Breast epithelium (tissue), 4 donors: Measurements from ENCODE around the gene DLK1. TPM values are rescaled to one million over a fixed set of nuclear protein-coding genes. Genes with fewer than 3 reads are reported as not detected.
A peak's percentile ranks its signal among the peaks of the same experiment; 100 is the strongest.

Source experiments
- DNase-seq, 2 donors: peaks; one replicate each; pipeline ENCODE4 v3.0.0-alpha.2; 2019; ENCODE audit warnings: low spot score in 2 of 2
- H3K27ac ChIP-seq, 2 donors: fragments of 200-600 bp; sonication (generic) in 1 of 2; one replicate each; pipeline ENCODE4 v1.5.1; 2016 to 2019; ENCODE audit warnings: mild to moderate bottlenecking in 1 of 2
- H3K27me3 ChIP-seq, 2 donors: fragments of 200-600 bp; sonication (generic) in 1 of 2; one replicate each; pipeline versions ENCODE4 v1.5.1 to v1.6.0; 2017 to 2019; ENCODE audit warnings: control low read depth in 1 of 2, mild to moderate bottlenecking in 1 of 2
- H3K36me3 ChIP-seq: fragments of 200-600 bp; one replicate; pipeline ENCODE4 v1.5.1; 2019
- H3K4me1 ChIP-seq, 2 donors: fragments of 200-600 bp; sonication (generic); one replicate each; pipeline ENCODE4 v1.5.1; 2016 to 2019; ENCODE audit warnings: control low read depth in 1 of 2
- H3K4me3 ChIP-seq, 3 donors: fragments of 200-600 bp; sonication (generic); 1 replicate in 2 of 3; 2 replicates in 1 of 3; pipeline ENCODE4 v1.5.1; 2016 to 2019; ENCODE audit warnings: mild to moderate bottlenecking in 3 of 3, moderate library complexity in 2 of 3
- H3K9me3 ChIP-seq, 2 donors: fragments of 200-600 bp; sonication (generic) in 1 of 2; one replicate each; pipeline ENCODE4 v1.5.1; 2016 to 2019; ENCODE audit warnings: control low read depth in 1 of 2
- CTCF ChIP-seq, 3 donors: fragments of 450-650 bp; IDR thresholded peaks; one replicate each; pipeline ENCODE4 v1.5.1; 2016 to 2017; ENCODE audit warnings: antibody characterized with exemption in 3 of 3, mild to moderate bottlenecking in 3 of 3, moderate library complexity in 3 of 3
- POLR2A ChIP-seq: fragments of 450-650 bp; IDR thresholded peaks from one replicate; pipeline ENCODE4 v1.6.1; 2016; ENCODE audit warnings: antibody characterized with exemption, mild to moderate bottlenecking, moderate library complexity
- POLR2AphosphoS5 ChIP-seq, 3 donors: sonication (generic); formaldehyde crosslinking; IDR thresholded peaks; one replicate each; pipeline ENCODE4 v1.6.1; 2017; ENCODE audit warnings: antibody characterized with exemption in 3 of 3
- intact Hi-C: fragments of 100-400 bp; cut with DNase I; formaldehyde crosslinking; loops from one replicate; pipeline ENCODE4 v1.15.1; 2023; ENCODE audit warnings: low total_unique reads
- total RNA-seq, 3 donors: library from RNA; depleted of rRNA; stranded (reverse); fragments of >200 nt; gene quantifications; one replicate each; pipeline ENCODE4 v1.1.0, GENCODE V29; 2016

The DLK1 gene
- total RNA-seq, 3 donors from 2014 or later: 1.2 to 5.2 TPM; not detected in 1

DNA sequence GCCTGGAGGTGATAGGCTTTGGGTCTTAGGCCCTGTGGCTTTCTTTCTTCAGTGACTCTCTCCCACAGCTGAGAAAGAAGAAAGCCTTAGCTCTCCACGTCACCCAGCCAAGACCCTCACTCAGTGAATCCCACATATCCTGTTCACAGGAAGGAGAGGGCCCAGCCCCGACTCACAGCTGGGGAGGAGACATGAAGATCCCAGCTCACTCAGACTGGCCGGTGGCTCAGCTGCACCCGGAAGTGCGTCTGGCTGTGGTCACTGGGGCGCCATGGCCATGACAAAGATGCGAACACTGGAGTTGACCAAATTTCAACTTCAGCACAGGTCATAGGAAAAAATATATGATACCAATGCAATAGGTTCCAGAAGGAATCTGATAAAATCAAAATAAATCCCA lies 14.2 kb downstream of the DLK1 start:
- peak in 1 of 2 donors; percentile 43 for DNase-seq
- TF ChIP-seq CTCF (IDR thresholded peaks at IDR 0.05) (no peak), POLR2AphosphoS5 (IDR thresholded peaks at IDR 0.05) (no peak), POLR2A (no peak)
- Histone ChIP-seq H3K4me1 (no peaks in the 10 kb centered on the region), H3K27me3 (no peaks in the 10 kb centered on the region), H3K9me3 (no peaks in the 10 kb centered on the region), H3K36me3 (no peaks in the 10 kb centered on the region), H3K27ac (no peak overlapping the region), H3K4me3 (no peak overlapping the region)
- intact Hi-C loops: no loop called here

DNA sequence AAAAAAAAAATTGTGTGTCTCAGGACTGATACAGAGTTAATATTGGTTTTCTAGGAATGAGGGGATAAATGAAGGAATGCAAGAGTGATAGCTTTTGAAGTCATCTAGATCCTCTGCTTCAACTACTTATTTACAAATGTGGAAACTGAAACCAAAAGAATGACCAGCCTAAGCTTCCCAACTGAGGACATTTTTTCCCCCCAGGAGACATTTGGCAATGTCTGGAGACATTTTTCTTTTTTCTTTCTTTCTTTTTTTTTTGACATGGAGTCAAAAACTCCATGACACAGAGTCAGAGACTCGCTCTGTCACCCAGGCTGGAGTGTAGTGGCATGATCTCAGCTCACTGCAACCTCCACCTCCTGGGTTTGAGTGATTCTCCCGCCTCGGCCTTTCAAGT lies 15.3 kb downstream of the DLK1 start:
- Histone ChIP-seq H3K27me3 (no peaks in the 10 kb centered on the region), H3K27ac (no peak overlapping the region), H3K4me3 (no peak overlapping the region), H3K36me3 (no peaks in the 10 kb centered on the region), H3K9me3 (no peaks in the 10 kb centered on the region), H3K4me1 (no peaks in the 10 kb centered on the region)
- intact Hi-C loops: no loop called here
- no peak for DNase-seq
- no peak for TF ChIP-seq POLR2AphosphoS5 (IDR thresholded peaks at IDR 0.05)
- TF ChIP-seq POLR2A: no peak
- no peak for TF ChIP-seq CTCF (IDR thresholded peaks at IDR 0.05)

GRCh38 chr14:100746326-100746725 lies 19.6 kb downstream of the DLK1 start:
- Histone ChIP-seq H3K9me3 (no peaks in the 10 kb centered on the region), H3K4me1 (no peaks in the 10 kb centered on the region), H3K27me3 (no peaks in the 10 kb centered on the region), H3K4me3 (no peak overlapping the region), H3K36me3 (no peaks in the 10 kb centered on the region), H3K27ac (no peak overlapping the region)
- intact Hi-C loops: no loop called here
- TF ChIP-seq POLR2A: no peak
- no peak for TF ChIP-seq CTCF (IDR thresholded peaks at IDR 0.05)
- no peak for TF ChIP-seq POLR2AphosphoS5 (IDR thresholded peaks at IDR 0.05)
- DNase-seq: no peak

GRCh38 chr14:100747021-100747586 lies 20.4 kb downstream of the DLK1 start:
- peak in 1 of 2 donors; percentile 34 for DNase-seq
- no peak overlapping the region for H3K27ac ChIP-seq
- no peaks in the 10 kb centered on the region for H3K27me3 ChIP-seq
- TF ChIP-seq POLR2AphosphoS5 (IDR thresholded peaks at IDR 0.05): peak in 1 of 3 donors; percentile 23
- TF ChIP-seq POLR2A: no peak
- TF ChIP-seq CTCF (IDR thresholded peaks at IDR 0.05): no peak
- no peaks in the 10 kb centered on the region for H3K4me1 ChIP-seq
- intact Hi-C loops: no loop called here
- H3K4me3 ChIP-seq: no peak overlapping the region
- no peaks in the 10 kb centered on the region for H3K9me3 ChIP-seq
- no peaks in the 10 kb centered on the region for H3K36me3 ChIP-seq

DNA sequence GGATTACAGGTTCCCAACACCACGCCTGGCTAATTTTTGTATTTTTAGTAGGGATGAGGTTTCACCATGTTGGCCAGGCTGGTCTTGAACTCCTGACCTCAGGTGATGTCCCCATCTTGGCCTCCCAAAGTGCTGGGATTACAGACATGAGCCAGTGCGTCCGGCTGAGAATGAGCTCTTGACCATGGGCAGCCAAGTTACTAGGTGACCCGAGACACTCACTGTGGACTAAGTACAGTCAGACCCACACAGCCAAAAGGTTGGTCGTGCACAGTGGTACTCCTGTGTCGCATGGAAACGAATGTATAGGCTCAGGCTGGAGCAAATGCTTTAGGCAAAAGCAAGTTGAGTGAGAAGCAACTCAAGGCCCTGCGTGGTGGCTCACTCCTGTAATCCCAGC lies 21.0 kb downstream of the DLK1 start:
- Histone ChIP-seq H3K27ac (peak overlapping the region in 1 of 2 donors; percentile 19), H3K4me3 (no peak overlapping the region), H3K4me1 (no peaks in the 10 kb centered on the region), H3K27me3 (no peaks in the 10 kb centered on the region), H3K9me3 (no peaks in the 10 kb centered on the region), H3K36me3 (no peaks in the 10 kb centered on the region)
- no peak for TF ChIP-seq POLR2A
- no peak for TF ChIP-seq CTCF (IDR thresholded peaks at IDR 0.05)
- no peak for TF ChIP-seq POLR2AphosphoS5 (IDR thresholded peaks at IDR 0.05)
- intact Hi-C loops: no loop called here
- DNase-seq: no peak
